ENCODE data around the gene NELL2. TPM values are rescaled to one million over a fixed set of nuclear protein-coding genes. Genes with fewer than 3 reads are reported as not detected.

The NELL2 gene
- total RNA-seq, 2 donors from 2014 or later = 5.1 to 6.9 TPM

GRCh38 chr12:44709166-44709565, 166.9 kb downstream of the NELL2 start:
- H3K4me3 ChIP-seq (ENCODE audit: low read length) = no peak overlapping the region
- H3K27ac ChIP-seq (ENCODE audit: low read depth, low read length) = no peak overlapping the region
- Mint-ChIP-seq H3K9me3 (no peaks in the 10 kb centered on the region), H3K27ac (no peak overlapping the region), H3K4me1 (no peaks in the 10 kb centered on the region), H3K27me3 (ENCODE audit: insufficient read depth) (no peaks in the 10 kb centered on the region), H3K36me3 (ENCODE audit: low read depth) (no peaks in the 10 kb centered on the region), H3K4me3 (no peak overlapping the region)
- no peaks in the 10 kb centered on the region for H3K9me3 ChIP-seq (ENCODE audit: control insufficient read depth, low read length)
- H3K9ac ChIP-seq (ENCODE audit: extremely low read depth, low read length, poor library complexity, severe bottlenecking) = no peak overlapping the region
- TF ChIP-seq CTCF (conservative IDR thresholded peaks at IDR 0.05) = no peak
- no peaks in the 10 kb centered on the region for H3K4me1 ChIP-seq (ENCODE audit: control insufficient read depth, insufficient read depth, low read length)
- DNase-seq = no peak
- no peaks in the 10 kb centered on the region for H3K36me3 ChIP-seq (ENCODE audit: control insufficient read depth, insufficient read depth, low read length)
- 94 to 100% methylated on average over 1 to 2 of the region's 2 CpGs for WGBS, 2 experiments (ENCODE audit: insufficient coverage in 1 of 2, insufficient read length in 1 of 2)
- H3K27me3 ChIP-seq (ENCODE audit: control insufficient read depth, insufficient read depth, low read length, poor library complexity, severe bottlenecking) = no peaks in the 10 kb centered on the region

- H3K4me1 ChIP-seq (ENCODE audit: control insufficient read depth, insufficient read depth, low read length) = no peaks in the 10 kb centered on the region
- H3K27ac Mint-ChIP-seq = no peak overlapping the region
- no peaks in the 10 kb centered on the region for H3K27me3 Mint-ChIP-seq (ENCODE audit: insufficient read depth)
- no peaks in the 10 kb centered on the region for H3K9me3 ChIP-seq (ENCODE audit: control insufficient read depth, low read length)
- H3K27ac ChIP-seq (ENCODE audit: low read depth, low read length) = no peak overlapping the region
- H3K9ac ChIP-seq (ENCODE audit: extremely low read depth, low read length, poor library complexity, severe bottlenecking) = no peak overlapping the region
- H3K36me3 Mint-ChIP-seq (ENCODE audit: low read depth) = no peaks in the 10 kb centered on the region
- no peaks in the 10 kb centered on the region for H3K36me3 ChIP-seq (ENCODE audit: control insufficient read depth, insufficient read depth, low read length)
- WGBS, 2 experiments (ENCODE audit: insufficient coverage in 1 of 2, insufficient read length in 1 of 2) = 90 to 96% methylated on average over 2 of the region's 2 CpGs
- no peaks in the 10 kb centered on the region for H3K4me1 Mint-ChIP-seq
- no peak overlapping the region for H3K4me3 Mint-ChIP-seq
- TF ChIP-seq CTCF (conservative IDR thresholded peaks at IDR 0.05) = no peak
- no peak for DNase-seq
- H3K27me3 ChIP-seq (ENCODE audit: control insufficient read depth, insufficient read depth, low read length, poor library complexity, severe bottlenecking) = no peaks in the 10 kb centered on the region
- no peak overlapping the region for H3K4me3 ChIP-seq (ENCODE audit: low read length)
- no peaks in the 10 kb centered on the region for H3K9me3 Mint-ChIP-seq
Measured at GRCh38 chr12:44708218-44708617, 167.9 kb downstream of the NELL2 start.

GRCh38 chr12:44703182-44703910, 172.8 kb downstream of the NELL2 start:
- Histone ChIP-seq H3K27ac (ENCODE audit: low read depth, low read length) (no peak overlapping the region), H3K36me3 (ENCODE audit: control insufficient read depth, insufficient read depth, low read length) (no peaks in the 10 kb centered on the region)
- no peaks in the 10 kb centered on the region for H3K36me3 Mint-ChIP-seq (ENCODE audit: low read depth)

More at GRCh38 chr12:44703182-44703910, 172.8 kb downstream of the NELL2 start:
- DNase-seq = no peak
- H3K4me1 ChIP-seq (ENCODE audit: control insufficient read depth, insufficient read depth, low read length) = no peaks in the 10 kb centered on the region
- Mint-ChIP-seq H3K27me3 (ENCODE audit: insufficient read depth) (no peaks in the 10 kb centered on the region), H3K4me1 (no peaks in the 10 kb centered on the region), H3K9me3 (no peaks in the 10 kb centered on the region), H3K27ac (no peak overlapping the region), H3K4me3 (no peak overlapping the region)
- no peak for TF ChIP-seq CTCF (conservative IDR thresholded peaks at IDR 0.05)
- 94 to 100% methylated on average over 2 to 3 of the region's 3 CpGs for WGBS, 2 experiments (ENCODE audit: insufficient coverage in 1 of 2, insufficient read length in 1 of 2)
- no peak overlapping the region for H3K9ac ChIP-seq (ENCODE audit: extremely low read depth, low read length, poor library complexity, severe bottlenecking)
- no peak overlapping the region for H3K4me3 ChIP-seq (ENCODE audit: low read length)
- H3K27me3 ChIP-seq (ENCODE audit: control insufficient read depth, insufficient read depth, low read length, poor library complexity, severe bottlenecking) = no peaks in the 10 kb centered on the region
- H3K9me3 ChIP-seq (ENCODE audit: control insufficient read depth, low read length) = no peaks in the 10 kb centered on the region

Data from endodermal cell (in vitro differentiated cells).